ENCODE measurements around the gene LYSMD4. TPM values are rescaled to one million over a fixed set of nuclear protein-coding genes. Genes with fewer than 3 reads are reported as not detected.

LYSMD4 gene
- total and polyA plus RNA-seq, 10 of the 15 experiments (the other 5 are each of a cell fraction or from before 2014, with no cell fraction given): 1.8 to 5.8 (median 3.9) TPM

- TF ChIP-seq MAX (IDR thresholded peaks at IDR 0.05; ENCODE audit: low read depth, low read length) (no peak), POU2F2 (IDR thresholded peaks at IDR 0.05; ENCODE audit: borderline replicate concordance, low read depth, low read length) (no peak)
Measured at GRCh38 chr15:99717161-99718009, 15.9 kb downstream of the LYSMD4 start (continued).

- H3K9me3 ChIP-seq (replicated peaks; ENCODE audit: control insufficient read depth, insufficient read depth, low read length): no peaks in the 10 kb centered on the region
- no peak for FAIRE-seq
- in situ Hi-C loops (cut with MboI): no loop called here
Measured at GRCh38 chr15:99716540-99717095, 16.6 kb downstream of the LYSMD4 start.

More at GRCh38 chr15:99716540-99717095, 16.6 kb downstream of the LYSMD4 start:
- no peak for TF ChIP-seq TCF12 (IDR thresholded peaks at IDR 0.05; ENCODE audit: low read depth, low read length)
- no peak for TF ChIP-seq ZBTB4 (CRISPR knock-in tag; IDR thresholded peaks at IDR 0.05)
- no peak for TF ChIP-seq TBL1XR1 (IDR thresholded peaks at IDR 0.05; ENCODE audit: low read depth, low read length)
- TF ChIP-seq FOXM1 (IDR thresholded peaks at IDR 0.05; ENCODE audit: low read depth, low read length): 0 out of 2 replicates have a peak, but pooled peaks have one; percentile 20
- no peak for TF ChIP-seq ZNF24 (IDR thresholded peaks at IDR 0.05)
- H3K4me3 ChIP-seq: no peak overlapping the region
- DNase-seq (ENCODE audit: low read depth, low spot score) (no peak), ATAC-seq (no peak)
- ChIA-PET RAD21 (ENCODE audit: unreplicated experiment) (interaction anchor here (1.2 to 4.2 kb wide), 5 partner anchors 9 to 429 kb away, joined by 3 to 24 read pairs (median 4); partner anchors contain the start of gene LYSMD4), POLR2A (interaction anchor here (1.2 kb wide), 1 partner anchor 16 kb away, joined by 3 read pairs; no protein-coding TSS in a partner anchor), SMC1A (ENCODE audit: uncharacterized antibody, unreplicated experiment) (interaction anchor here (0.6 to 4.3 kb wide), 7 partner anchors 12 to 444 kb away, joined by 3 to 28 read pairs (median 5); partner anchors contain the start of gene LYSMD4), CTCF (interaction anchor here (0.6 to 7.4 kb wide), 5 partner anchors 12 to 445 kb away, joined by 3 to 68 read pairs (median 6); no protein-coding TSS in a partner anchor)
- H3K27me3 ChIP-seq (replicated peaks in 1 of 2; ENCODE audit: control insufficient read depth in 2 of 2, insufficient read depth in 2 of 2, low read length in 1 of 2): no peaks in the 10 kb centered on the region
- H4K20me1 ChIP-seq (ENCODE audit: control insufficient read depth, insufficient read depth): no peaks in the 10 kb centered on the region
- 71% methylated on average over 10 of the region's 10 CpGs for WGBS (ENCODE audit: insufficient coverage, insufficient replicate concordance, low lambda C conversion rate, missing lambda C conversion rate)
- BruUV-seq (replicated peaks): no TSS peak
- H3K4me2 ChIP-seq (ENCODE audit: control insufficient read depth, insufficient read depth): peak overlapping the region; percentile 14; the same call in 1 of the 2 replicates
- H2AFZ ChIP-seq (ENCODE audit: control insufficient read depth, low read depth, low read length): no peak overlapping the region
- peaks cover 3 to 7% of the 10 kb centered on the region in 2 experiments for H3K36me3 ChIP-seq (ENCODE audit: control insufficient read depth in 2 of 2, insufficient read depth in 2 of 2, low read length in 1 of 2)
- H3K9ac ChIP-seq (ENCODE audit: control insufficient read depth, insufficient read depth, low read length): no peak overlapping the region
- no peaks in the 10 kb centered on the region for H3K79me2 ChIP-seq (ENCODE audit: control insufficient read depth, insufficient read depth, low read length)
- H3K4me1 ChIP-seq (ENCODE audit: control insufficient read depth, insufficient read depth, low read length): peaks cover 42% of the 10 kb centered on the region
- intact Hi-C loops (cut with micrococcal nuclease; ENCODE audit: unreplicated experiment): no loop called here
- peak overlapping the region; percentile 2; the same call in 1 of the 2 replicates for H3K27ac ChIP-seq (ENCODE audit: control insufficient read depth, insufficient read depth)
